GM19099 (cell line): Measurements from ENCODE around the gene GATA5.

Experiments used
- POLR2A ChIP-seq: IDR thresholded peaks from 3 replicates; pipeline ENCODE4 v1.6.1; 2011; ENCODE audit warnings: low read depth; ENCODE audit not compliant: insufficient read length; ENCODE audit errors: extremely low read depth

GATA5 gene

GRCh38 chr20:62448038-62448437 is 27.8 kb downstream of the GATA5 start:
- TF ChIP-seq POLR2A, result no peak

- no peak for TF ChIP-seq POLR2A
Observed at GRCh38 chr20:62446888-62447869, 28.6 kb downstream of the GATA5 start.

- no peak for TF ChIP-seq POLR2A
Observed at GRCh38 chr20:62446481-62446880, 29.3 kb downstream of the GATA5 start.

- TF ChIP-seq POLR2A, result no peak
Observed at GRCh38 chr20:62445553-62446340, 30.0 kb downstream of the GATA5 start.

GRCh38 chr20:62444286-62444685 is 31.5 kb downstream of the GATA5 start:
- TF ChIP-seq POLR2A, result no peak

GRCh38 chr20:62441987-62442539 is 33.7 kb downstream of the GATA5 start:
- TF ChIP-seq POLR2A, result no peak

GRCh38 chr20:62439218-62439617 is 36.6 kb downstream of the GATA5 start:
- no peak for TF ChIP-seq POLR2A

GRCh38 chr20:62437927-62438326 is 37.9 kb downstream of the GATA5 start:
- TF ChIP-seq POLR2A, result no peak

GRCh38 chr20:62437496-62437895 is 38.3 kb downstream of the GATA5 start:
- no peak for TF ChIP-seq POLR2A

GRCh38 chr20:62436692-62437091 is 39.1 kb downstream of the GATA5 start:
- no peak for TF ChIP-seq POLR2A

GRCh38 chr20:62433658-62434497 is 41.9 kb downstream of the GATA5 start:
- no peak for TF ChIP-seq POLR2A

- TF ChIP-seq POLR2A, result no peak
Observed at GRCh38 chr20:62430866-62431447, 44.8 kb downstream of the GATA5 start.

GRCh38 chr20:62430311-62430853 is 45.4 kb downstream of the GATA5 start:
- no peak for TF ChIP-seq POLR2A
